HUES64 (cell line): Measurements from ENCODE around the gene LTBP1.

ENCODE experiments used
- H3K27ac ChIP-seq: 2 replicates; pipeline ENCODE4 v1.7.0; 2013; ENCODE audit warnings: low read depth, low read length, inconsistent platforms
- H3K27me3 ChIP-seq: 2 replicates; pipeline ENCODE4 v1.6.1; 2013; ENCODE audit warnings: mild to moderate bottlenecking, low read length; ENCODE audit not compliant: insufficient read depth
- H3K36me3 ChIP-seq: 2 replicates; pipeline ENCODE4 v1.6.1; 2013; ENCODE audit warnings: mild to moderate bottlenecking, low read length; ENCODE audit not compliant: insufficient read depth
- H3K4me1 ChIP-seq: 2 replicates; pipeline ENCODE4 v1.6.1; 2013; ENCODE audit warnings: mild to moderate bottlenecking, low read length, moderate library complexity; ENCODE audit not compliant: insufficient read depth
- H3K4me3 ChIP-seq: 2 replicates; pipeline ENCODE4 v1.5.1; 2013; ENCODE audit warnings: mild to moderate bottlenecking, low read length, moderate library complexity
- H3K9ac ChIP-seq: 2 replicates; pipeline ENCODE4 v1.6.1; 2013; ENCODE audit warnings: mild to moderate bottlenecking, low read depth, low read length
- H3K9me3 ChIP-seq: 2 replicates; pipeline ENCODE4 v1.6.1; 2013; ENCODE audit warnings: low read depth, low read length; ENCODE audit not compliant: insufficient read depth
- WGBS: fragments of 150-250, 120-280 bp; methylation state at CpG from one replicate; pipeline ENCODE4 v1.1.7; 2013; ENCODE audit warnings: missing lambda C conversion rate; 5-methylcytosine and 5-hydroxymethylcytosine counted together

Gene LTBP1

GRCh38 chr2:33207151-33207740 is 260.5 kb downstream of the LTBP1 start:
- Histone ChIP-seq H3K36me3 (no peaks in the 10 kb centered on the region), H3K9ac (no peak overlapping the region), H3K27me3 (no peaks in the 10 kb centered on the region), H3K9me3 (no peaks in the 10 kb centered on the region), H3K4me1 (no peaks in the 10 kb centered on the region), H3K27ac (no peak overlapping the region), H3K4me3 (no peak overlapping the region)
- 96% methylated on average over 4 of the region's 4 CpGs for WGBS

GRCh38 chr2:33208400-33208799 is 261.6 kb downstream of the LTBP1 start:
- no peaks in the 10 kb centered on the region for H3K27me3 ChIP-seq
- no peak overlapping the region for H3K27ac ChIP-seq
- no peak overlapping the region for H3K9ac ChIP-seq
- no peaks in the 10 kb centered on the region for H3K4me1 ChIP-seq
- H3K4me3 ChIP-seq = no peak overlapping the region
- H3K9me3 ChIP-seq = no peaks in the 10 kb centered on the region
- no peaks in the 10 kb centered on the region for H3K36me3 ChIP-seq
- 96% methylated on average over 3 of the region's 3 CpGs for WGBS

GRCh38 chr2:33209976-33210375 is 263.2 kb downstream of the LTBP1 start:
- Histone ChIP-seq H3K27ac (no peak overlapping the region), H3K4me1 (no peaks in the 10 kb centered on the region), H3K9me3 (no peaks in the 10 kb centered on the region), H3K36me3 (no peaks in the 10 kb centered on the region), H3K9ac (no peak overlapping the region), H3K27me3 (no peaks in the 10 kb centered on the region), H3K4me3 (no peak overlapping the region)
- 82% methylated on average over 1 of the region's 1 CpG for WGBS

- no peak overlapping the region for H3K27ac ChIP-seq
- 51% methylated on average over 3 of the region's 3 CpGs for WGBS
These were observed 263.9 kb downstream of the LTBP1 start for GRCh38 chr2:33210626-33211025.

GRCh38 chr2:33212151-33212550 is 265.4 kb downstream of the LTBP1 start:
- WGBS = 85% methylated on average over 3 of the region's 3 CpGs
- no peaks in the 10 kb centered on the region for H3K36me3 ChIP-seq
- no peaks in the 10 kb centered on the region for H3K4me1 ChIP-seq
- H3K9me3 ChIP-seq = no peaks in the 10 kb centered on the region
- no peak overlapping the region for H3K9ac ChIP-seq
- no peak overlapping the region for H3K27ac ChIP-seq
- H3K27me3 ChIP-seq = no peaks in the 10 kb centered on the region
- no peak overlapping the region for H3K4me3 ChIP-seq

More at GRCh38 chr2:33210626-33211025, 263.9 kb downstream of the LTBP1 start:
- H3K4me1 ChIP-seq = no peaks in the 10 kb centered on the region
- H3K9ac ChIP-seq = no peak overlapping the region
- H3K4me3 ChIP-seq = no peak overlapping the region
- H3K9me3 ChIP-seq = no peaks in the 10 kb centered on the region
- H3K27me3 ChIP-seq = no peaks in the 10 kb centered on the region
- no peaks in the 10 kb centered on the region for H3K36me3 ChIP-seq

- Histone ChIP-seq H3K36me3 (no peaks in the 10 kb centered on the region), H3K9ac (no peak overlapping the region), H3K27me3 (no peaks in the 10 kb centered on the region), H3K4me1 (no peaks in the 10 kb centered on the region), H3K9me3 (no peaks in the 10 kb centered on the region), H3K27ac (no peak overlapping the region), H3K4me3 (no peak overlapping the region)
- 100% methylated on average over 3 of the region's 3 CpGs for WGBS
These were observed 266.5 kb downstream of the LTBP1 start for GRCh38 chr2:33213244-33213643.

- no peaks in the 10 kb centered on the region for H3K27me3 ChIP-seq
- no peaks in the 10 kb centered on the region for H3K4me1 ChIP-seq
- no peaks in the 10 kb centered on the region for H3K9me3 ChIP-seq
- H3K36me3 ChIP-seq = no peaks in the 10 kb centered on the region
- no peak overlapping the region for H3K27ac ChIP-seq
- 92% methylated on average over 2 of the region's 2 CpGs for WGBS
- H3K9ac ChIP-seq = no peak overlapping the region
- H3K4me3 ChIP-seq = no peak overlapping the region
These were observed 266.9 kb downstream of the LTBP1 start for GRCh38 chr2:33213648-33214047.

- peaks cover 7% of the 10 kb centered on the region; the same call in 1 of the 2 replicates for H3K4me1 ChIP-seq
- H3K4me3 ChIP-seq = no peak overlapping the region
- 91% methylated on average over 11 of the region's 11 CpGs for WGBS
- no peak overlapping the region for H3K27ac ChIP-seq
- no peak overlapping the region for H3K9ac ChIP-seq
- H3K36me3 ChIP-seq = no peaks in the 10 kb centered on the region
- no peaks in the 10 kb centered on the region for H3K27me3 ChIP-seq
- H3K9me3 ChIP-seq = no peaks in the 10 kb centered on the region
These were observed 267.7 kb downstream of the LTBP1 start for GRCh38 chr2:33214436-33214835.

- H3K27me3 ChIP-seq = no peaks in the 10 kb centered on the region
- H3K4me3 ChIP-seq = no peak overlapping the region
- no peaks in the 10 kb centered on the region for H3K36me3 ChIP-seq
- WGBS = 86% methylated on average over 5 of the region's 6 CpGs
- H3K4me1 ChIP-seq = peaks cover 11% of the 10 kb centered on the region
- H3K27ac ChIP-seq = no peak overlapping the region
- H3K9ac ChIP-seq = no peak overlapping the region
- no peaks in the 10 kb centered on the region for H3K9me3 ChIP-seq
These were observed 268.1 kb downstream of the LTBP1 start for GRCh38 chr2:33214857-33215256.

GRCh38 chr2:33215299-33215698 is 268.5 kb downstream of the LTBP1 start:
- Histone ChIP-seq H3K4me3 (no peak overlapping the region), H3K4me1 (peaks cover 15% of the 10 kb centered on the region), H3K9me3 (no peaks in the 10 kb centered on the region), H3K27ac (no peak overlapping the region), H3K27me3 (no peaks in the 10 kb centered on the region), H3K36me3 (no peaks in the 10 kb centered on the region), H3K9ac (no peak overlapping the region)
- WGBS = 97% methylated on average over 3 of the region's 3 CpGs

- 72% methylated on average over 2 of the region's 3 CpGs for WGBS
- H3K36me3 ChIP-seq = no peaks in the 10 kb centered on the region
- H3K9ac ChIP-seq = no peak overlapping the region
- H3K4me1 ChIP-seq = peaks cover 20% of the 10 kb centered on the region
- H3K4me3 ChIP-seq = no peak overlapping the region
- H3K27me3 ChIP-seq = no peaks in the 10 kb centered on the region
- no peak overlapping the region for H3K27ac ChIP-seq
- no peaks in the 10 kb centered on the region for H3K9me3 ChIP-seq
These were observed 269.2 kb downstream of the LTBP1 start for GRCh38 chr2:33215983-33216382.
